ENCODE data around the gene LEAP2.

DNA sequence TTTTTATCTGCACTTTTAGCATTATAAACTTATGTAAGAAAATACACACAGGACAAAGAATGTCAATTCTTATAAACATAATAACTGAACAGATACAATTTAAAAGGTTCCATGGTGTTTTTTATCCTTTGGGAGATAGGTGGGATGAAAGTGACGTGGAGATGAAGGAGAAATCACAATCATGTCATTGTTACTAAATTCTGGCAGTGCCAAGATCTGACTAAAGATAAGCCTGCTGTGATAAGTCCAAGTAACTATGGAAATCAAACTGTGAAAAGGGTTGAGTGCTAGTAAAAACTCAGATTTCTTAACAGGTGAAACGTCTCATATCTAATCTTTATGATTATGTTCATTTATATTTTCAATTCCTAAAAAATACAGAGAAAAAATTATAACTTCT lies 11.1 kb downstream of the LEAP2 start:
- TF ChIP-seq, protein P1, sequence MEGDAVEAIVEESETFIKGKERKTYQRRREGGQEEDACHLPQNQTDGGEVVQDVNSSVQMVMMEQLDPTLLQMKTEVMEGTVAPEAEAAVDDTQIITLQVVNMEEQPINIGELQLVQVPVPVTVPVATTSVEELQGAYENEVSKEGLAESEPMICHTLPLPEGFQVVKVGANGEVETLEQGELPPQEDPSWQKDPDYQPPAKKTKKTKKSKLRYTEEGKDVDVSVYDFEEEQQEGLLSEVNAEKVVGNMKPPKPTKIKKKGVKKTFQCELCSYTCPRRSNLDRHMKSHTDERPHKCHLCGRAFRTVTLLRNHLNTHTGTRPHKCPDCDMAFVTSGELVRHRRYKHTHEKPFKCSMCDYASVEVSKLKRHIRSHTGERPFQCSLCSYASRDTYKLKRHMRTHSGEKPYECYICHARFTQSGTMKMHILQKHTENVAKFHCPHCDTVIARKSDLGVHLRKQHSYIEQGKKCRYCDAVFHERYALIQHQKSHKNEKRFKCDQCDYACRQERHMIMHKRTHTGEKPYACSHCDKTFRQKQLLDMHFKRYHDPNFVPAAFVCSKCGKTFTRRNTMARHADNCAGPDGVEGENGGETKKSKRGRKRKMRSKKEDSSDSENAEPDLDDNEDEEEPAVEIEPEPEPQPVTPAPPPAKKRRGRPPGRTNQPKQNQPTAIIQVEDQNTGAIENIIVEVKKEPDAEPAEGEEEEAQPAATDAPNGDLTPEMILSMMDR (IDR thresholded peaks at IDR 0.05), result no peak
- TF ChIP-seq POLR2A (IDR thresholded peaks at IDR 0.05) (no peak), POLR2AphosphoS5 (IDR thresholded peaks at IDR 0.05) (no peak)

All from prostate gland (tissue), 2 donors.